Liver (tissue), 2 donors: ENCODE measurements around the gene MTOR.

Source experiments
- CTCF ChIP-seq: fragments of 150-350 bp; IDR thresholded peaks from 2 replicates; pipeline ENCODE4 v1.5.1; 2017; ENCODE audit warnings: improper control_type of control experiment, low read depth, low read length; ENCODE audit not compliant: missing input control
- MAX ChIP-seq: IDR thresholded peaks from 2 replicates; pipeline ENCODE4 v1.6.1; 2016; ENCODE audit warnings: antibody characterized with exemption
- donor health status: healthy.

- TF ChIP-seq MAX (no peak), CTCF (no peak)
Observed at GRCh38 chr1:11169202-11169601, 93.1 kb downstream of the MTOR start.
